Measurements from ENCODE around the gene NAV2.

GRCh38 chr11:19670030-19670791 is 42.4 kb upstream of the NAV2 start:
- TF ChIP-seq POLR2AphosphoS5 (IDR thresholded peaks at IDR 0.05; ENCODE audit: borderline replicate concordance, low read depth, low read length) (no peak), EZH2 (IDR thresholded peaks at IDR 0.05) (no peak)

All from SK-N-MC (cell line).